ENCODE data around the gene ARHGAP40. TPM values are rescaled to one million over a fixed set of nuclear protein-coding genes. Genes with fewer than 3 reads are reported as not detected.

ARHGAP40 gene
- total RNA-seq, 2 donors from 2014 or later = not detected

GRCh38 chr20:38649275-38649891, 47.8 kb downstream of the ARHGAP40 start:
- no peak for ATAC-seq (ENCODE audit: insufficient number of reproducible peaks, low FRiP score, low read depth)
- Histone ChIP-seq H3K4me3 (no peak overlapping the region), H3K4me1 (ENCODE audit: control insufficient read depth in 1 of 2, low read depth in 2 of 2) (peaks cover 0 to 10% of the 10 kb centered on the region in 2 donors), H3K36me3 (no peaks in the 10 kb centered on the region), H3K27ac (no peak overlapping the region), H3K27me3 (replicated peaks; ENCODE audit: insufficient read depth) (no peaks in the 10 kb centered on the region), H3K9me3 (no peaks in the 10 kb centered on the region)
- TF ChIP-seq, protein P1, sequence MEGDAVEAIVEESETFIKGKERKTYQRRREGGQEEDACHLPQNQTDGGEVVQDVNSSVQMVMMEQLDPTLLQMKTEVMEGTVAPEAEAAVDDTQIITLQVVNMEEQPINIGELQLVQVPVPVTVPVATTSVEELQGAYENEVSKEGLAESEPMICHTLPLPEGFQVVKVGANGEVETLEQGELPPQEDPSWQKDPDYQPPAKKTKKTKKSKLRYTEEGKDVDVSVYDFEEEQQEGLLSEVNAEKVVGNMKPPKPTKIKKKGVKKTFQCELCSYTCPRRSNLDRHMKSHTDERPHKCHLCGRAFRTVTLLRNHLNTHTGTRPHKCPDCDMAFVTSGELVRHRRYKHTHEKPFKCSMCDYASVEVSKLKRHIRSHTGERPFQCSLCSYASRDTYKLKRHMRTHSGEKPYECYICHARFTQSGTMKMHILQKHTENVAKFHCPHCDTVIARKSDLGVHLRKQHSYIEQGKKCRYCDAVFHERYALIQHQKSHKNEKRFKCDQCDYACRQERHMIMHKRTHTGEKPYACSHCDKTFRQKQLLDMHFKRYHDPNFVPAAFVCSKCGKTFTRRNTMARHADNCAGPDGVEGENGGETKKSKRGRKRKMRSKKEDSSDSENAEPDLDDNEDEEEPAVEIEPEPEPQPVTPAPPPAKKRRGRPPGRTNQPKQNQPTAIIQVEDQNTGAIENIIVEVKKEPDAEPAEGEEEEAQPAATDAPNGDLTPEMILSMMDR (IDR thresholded peaks at IDR 0.05) = no peak
- no peak for DNase-seq (ENCODE audit: low spot score)

DNA sequence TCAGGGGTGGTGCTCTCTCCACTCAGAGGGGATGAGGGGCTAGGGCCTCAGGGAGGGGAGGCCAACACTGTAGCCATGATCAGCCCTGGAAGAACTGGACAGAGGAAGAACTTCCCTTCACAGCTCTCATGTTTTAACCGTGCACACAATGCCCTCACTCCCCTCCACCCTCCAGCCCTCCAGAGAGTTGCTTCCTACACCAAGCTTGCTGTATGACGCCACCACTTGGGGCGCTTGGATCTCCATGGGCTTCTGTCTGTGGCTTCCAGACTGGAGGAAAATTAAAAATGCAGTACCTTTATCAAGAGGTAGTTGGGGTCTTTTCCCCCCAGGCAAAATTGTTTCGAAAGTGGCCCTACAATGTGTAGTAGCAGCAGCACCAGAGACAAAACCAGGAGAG, 48.4 kb downstream of the ARHGAP40 start:
- DNase-seq (ENCODE audit: low spot score) (no peak), ATAC-seq (ENCODE audit: insufficient number of reproducible peaks, low FRiP score, low read depth) (no peak)
- Histone ChIP-seq H3K27me3 (replicated peaks; ENCODE audit: insufficient read depth) (no peaks in the 10 kb centered on the region), H3K9me3 (no peaks in the 10 kb centered on the region), H3K4me3 (no peak overlapping the region), H3K27ac (no peak overlapping the region), H3K4me1 (ENCODE audit: control insufficient read depth in 1 of 2, low read depth in 2 of 2) (peaks cover 0 to 10% of the 10 kb centered on the region in 2 donors), H3K36me3 (no peaks in the 10 kb centered on the region)
- TF ChIP-seq, protein P1 (IDR thresholded peaks at IDR 0.05) = no peak

DNA sequence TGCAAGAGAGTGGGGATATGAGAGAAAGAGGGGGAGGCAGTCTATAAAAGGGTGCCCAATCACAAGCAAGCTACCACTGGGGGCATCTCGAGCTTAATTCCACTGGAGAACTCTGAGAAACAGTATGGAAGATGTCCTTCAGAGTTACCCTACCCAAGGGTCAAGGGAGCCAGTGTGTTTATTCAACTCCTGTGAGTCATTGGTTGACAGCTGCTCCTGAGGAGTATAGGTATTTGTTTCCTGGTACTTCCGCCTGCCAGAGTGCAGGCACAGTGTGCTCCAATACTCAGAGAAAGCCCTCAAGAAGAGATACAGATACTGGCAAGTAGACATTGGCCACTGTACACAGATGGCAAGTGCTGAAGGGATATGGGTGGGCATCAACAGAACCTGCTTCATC, 49.5 kb downstream of the ARHGAP40 start:
- no peak for ATAC-seq (ENCODE audit: insufficient number of reproducible peaks, low FRiP score, low read depth)
- peaks cover 0 to 5% of the 10 kb centered on the region in 2 donors for H3K4me1 ChIP-seq (ENCODE audit: control insufficient read depth in 1 of 2, low read depth in 2 of 2)
- H3K27me3 ChIP-seq (replicated peaks; ENCODE audit: insufficient read depth) = no peaks in the 10 kb centered on the region
- TF ChIP-seq, protein P1 (IDR thresholded peaks at IDR 0.05) = no peak
- DNase-seq (ENCODE audit: low spot score) = no peak
- H3K27ac ChIP-seq = no peak overlapping the region
- no peaks in the 10 kb centered on the region for H3K9me3 ChIP-seq
- no peak overlapping the region for H3K4me3 ChIP-seq
- no peaks in the 10 kb centered on the region for H3K36me3 ChIP-seq

DNA sequence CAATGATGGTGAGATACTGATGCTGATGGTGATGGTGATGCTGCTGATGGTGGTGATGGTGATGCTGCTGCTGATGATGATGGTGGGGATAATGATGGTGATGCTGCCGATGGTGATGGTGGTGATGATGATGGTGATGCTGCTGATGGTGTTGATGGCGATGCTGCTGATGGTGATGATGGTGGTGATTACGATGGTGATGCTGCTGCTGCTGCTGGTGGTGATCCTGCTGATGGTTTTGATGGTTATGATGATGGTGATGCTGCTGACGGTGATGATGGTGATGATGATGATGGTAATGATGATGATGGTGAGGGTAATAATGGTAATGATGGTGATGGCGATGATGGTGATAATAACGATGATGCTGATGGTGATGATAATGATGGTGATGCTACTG, 50.0 kb downstream of the ARHGAP40 start:
- ATAC-seq (ENCODE audit: insufficient number of reproducible peaks, low FRiP score, low read depth) (no peak), DNase-seq (ENCODE audit: low spot score) (no peak)
- Histone ChIP-seq H3K4me1 (ENCODE audit: control insufficient read depth in 1 of 2, low read depth in 2 of 2) (peaks cover 0 to under 1% of the 10 kb centered on the region in 2 donors), H3K27me3 (replicated peaks; ENCODE audit: insufficient read depth) (no peaks in the 10 kb centered on the region), H3K9me3 (no peaks in the 10 kb centered on the region), H3K27ac (no peak overlapping the region), H3K4me3 (no peak overlapping the region), H3K36me3 (no peaks in the 10 kb centered on the region)
- TF ChIP-seq, protein P1 (IDR thresholded peaks at IDR 0.05) = no peak

GRCh38 chr20:38652995-38653394, 51.4 kb downstream of the ARHGAP40 start:
- Histone ChIP-seq H3K4me1 (ENCODE audit: control insufficient read depth in 1 of 2, low read depth in 2 of 2) (no peaks in the 10 kb centered on the region), H3K27me3 (replicated peaks; ENCODE audit: insufficient read depth) (no peaks in the 10 kb centered on the region)

More at GRCh38 chr20:38652995-38653394, 51.4 kb downstream of the ARHGAP40 start:
- DNase-seq (ENCODE audit: low spot score) (no peak), ATAC-seq (ENCODE audit: insufficient number of reproducible peaks, low FRiP score, low read depth) (no peak)
- no peak overlapping the region for H3K27ac ChIP-seq
- H3K36me3 ChIP-seq = no peaks in the 10 kb centered on the region
- TF ChIP-seq, protein P1 (IDR thresholded peaks at IDR 0.05) = no peak
- H3K9me3 ChIP-seq = no peaks in the 10 kb centered on the region
- H3K4me3 ChIP-seq = no peak overlapping the region
